ENCODE data around the gene PTPN20.

Gene PTPN20

GRCh38 chr10:47048526-47048905, 137.3 kb downstream of the PTPN20 start:
- DNase-seq (ENCODE audit: low read depth), result no peak

GRCh38 chr10:47049056-47049851, 138.0 kb downstream of the PTPN20 start:
- DNase-seq (ENCODE audit: low read depth), result no peak

- no peak for DNase-seq (ENCODE audit: low read depth)
These were observed 138.7 kb downstream of the PTPN20 start for GRCh38 chr10:47049906-47050305.

- DNase-seq (ENCODE audit: low read depth), result no peak
These were observed 139.6 kb downstream of the PTPN20 start for GRCh38 chr10:47050618-47051455.

- DNase-seq (ENCODE audit: low read depth), result no peak
These were observed 140.6 kb downstream of the PTPN20 start for GRCh38 chr10:47051741-47052238.

Measured in HS-27A (cell line).